Measurements from ENCODE around the gene POMGNT1. TPM values are rescaled to one million over a fixed set of nuclear protein-coding genes. Genes with fewer than 3 reads are reported as not detected.

POMGNT1 gene
- total RNA-seq, 4 donors from 2014 or later: 31.0 to 50.4 (median 38.2) TPM

DNA sequence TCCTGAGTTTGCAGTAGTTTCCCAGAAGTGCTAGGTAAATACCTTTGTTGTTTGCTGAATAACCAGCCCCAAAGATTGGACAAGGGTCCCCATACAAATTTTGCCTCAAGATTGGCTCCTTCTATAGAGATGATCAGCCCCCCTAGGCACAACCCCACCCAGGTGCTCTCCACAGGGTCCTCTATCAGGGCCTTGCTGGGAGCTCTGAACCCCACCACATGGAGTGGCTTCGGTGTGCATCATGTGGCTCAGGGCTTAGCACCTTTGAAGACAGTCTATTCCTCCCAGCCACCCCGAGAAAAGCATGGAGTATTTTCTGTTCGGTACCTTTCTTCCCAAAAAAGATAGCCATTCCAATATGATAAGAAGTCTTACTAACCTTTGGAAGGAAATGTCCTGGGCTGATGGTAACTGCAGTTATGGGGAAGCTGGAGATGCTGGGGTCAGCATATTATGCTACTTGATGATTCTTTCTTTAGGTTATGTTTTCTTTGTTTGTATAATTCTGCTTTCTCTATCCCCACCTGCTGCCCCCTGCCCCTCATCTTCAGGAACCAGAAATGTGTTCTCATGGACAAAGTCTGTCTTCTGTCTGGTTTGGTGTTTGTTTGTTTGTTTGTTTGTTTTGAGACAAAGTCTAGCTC, 28.3 kb downstream of the POMGNT1 start:
- H3K4me3 ChIP-seq: no peak overlapping the region
- H3K9me3 ChIP-seq: no peaks in the 10 kb centered on the region
- ATAC-seq: no peak
- WGBS, 2 donors (ENCODE audit: low coverage in 1 of 2): 83 to 90% methylated on average over 1 to 3 of the region's 3 CpGs
- H3K27me3 ChIP-seq: no peaks in the 10 kb centered on the region
- no peak for TF ChIP-seq POLR2A (IDR thresholded peaks at IDR 0.05)
- TF ChIP-seq, protein P1, sequence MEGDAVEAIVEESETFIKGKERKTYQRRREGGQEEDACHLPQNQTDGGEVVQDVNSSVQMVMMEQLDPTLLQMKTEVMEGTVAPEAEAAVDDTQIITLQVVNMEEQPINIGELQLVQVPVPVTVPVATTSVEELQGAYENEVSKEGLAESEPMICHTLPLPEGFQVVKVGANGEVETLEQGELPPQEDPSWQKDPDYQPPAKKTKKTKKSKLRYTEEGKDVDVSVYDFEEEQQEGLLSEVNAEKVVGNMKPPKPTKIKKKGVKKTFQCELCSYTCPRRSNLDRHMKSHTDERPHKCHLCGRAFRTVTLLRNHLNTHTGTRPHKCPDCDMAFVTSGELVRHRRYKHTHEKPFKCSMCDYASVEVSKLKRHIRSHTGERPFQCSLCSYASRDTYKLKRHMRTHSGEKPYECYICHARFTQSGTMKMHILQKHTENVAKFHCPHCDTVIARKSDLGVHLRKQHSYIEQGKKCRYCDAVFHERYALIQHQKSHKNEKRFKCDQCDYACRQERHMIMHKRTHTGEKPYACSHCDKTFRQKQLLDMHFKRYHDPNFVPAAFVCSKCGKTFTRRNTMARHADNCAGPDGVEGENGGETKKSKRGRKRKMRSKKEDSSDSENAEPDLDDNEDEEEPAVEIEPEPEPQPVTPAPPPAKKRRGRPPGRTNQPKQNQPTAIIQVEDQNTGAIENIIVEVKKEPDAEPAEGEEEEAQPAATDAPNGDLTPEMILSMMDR (IDR thresholded peaks at IDR 0.05): no peak
- TF ChIP-seq EP300 (IDR thresholded peaks at IDR 0.05): no peak
- TF ChIP-seq POLR2AphosphoS5 (IDR thresholded peaks at IDR 0.05): no peak
- peak overlapping the region in 1 of 4 donors; percentile 60 for H3K27ac ChIP-seq
- no peaks in the 10 kb centered on the region for H3K36me3 ChIP-seq
- peaks cover 4 to 57% (median 26%) of the 10 kb centered on the region in 3 donors for H3K4me1 ChIP-seq

DNA sequence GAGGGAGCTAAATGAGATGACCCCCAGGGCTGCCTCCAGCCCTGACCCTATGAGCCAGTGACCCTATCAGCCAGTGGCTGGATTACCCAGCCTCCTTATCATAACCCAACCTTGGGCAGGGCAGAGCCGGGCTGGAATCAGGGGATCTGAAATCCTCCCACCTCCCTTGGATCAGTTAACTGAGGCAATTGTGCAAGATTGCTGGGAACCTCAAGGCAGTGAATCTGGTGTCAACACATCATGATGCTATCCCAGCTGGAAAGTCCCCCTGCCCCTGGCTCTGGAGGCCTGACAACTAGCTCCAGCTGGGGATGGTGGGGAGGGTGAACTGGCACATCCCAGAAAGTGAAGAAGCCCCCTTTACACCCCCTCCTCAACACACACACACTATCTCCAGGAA, 29.8 kb downstream of the POMGNT1 start:
- H3K4me3 ChIP-seq: no peak overlapping the region
- H3K4me1 ChIP-seq: peaks cover 0 to 43% (median 12%) of the 10 kb centered on the region in 3 donors
- no CpG with 5 or more reads among the region's 1 CpG for WGBS, 2 donors (ENCODE audit: low coverage in 1 of 2)
- H3K27me3 ChIP-seq: no peaks in the 10 kb centered on the region
- TF ChIP-seq EP300 (IDR thresholded peaks at IDR 0.05): no peak
- TF ChIP-seq POLR2A (IDR thresholded peaks at IDR 0.05): no peak
- TF ChIP-seq, protein P1 (IDR thresholded peaks at IDR 0.05): no peak
- no peak for TF ChIP-seq POLR2AphosphoS5 (IDR thresholded peaks at IDR 0.05)
- no peak for ATAC-seq
- no peaks in the 10 kb centered on the region for H3K36me3 ChIP-seq
- no peak overlapping the region for H3K27ac ChIP-seq
- H3K9me3 ChIP-seq: no peaks in the 10 kb centered on the region

DNA sequence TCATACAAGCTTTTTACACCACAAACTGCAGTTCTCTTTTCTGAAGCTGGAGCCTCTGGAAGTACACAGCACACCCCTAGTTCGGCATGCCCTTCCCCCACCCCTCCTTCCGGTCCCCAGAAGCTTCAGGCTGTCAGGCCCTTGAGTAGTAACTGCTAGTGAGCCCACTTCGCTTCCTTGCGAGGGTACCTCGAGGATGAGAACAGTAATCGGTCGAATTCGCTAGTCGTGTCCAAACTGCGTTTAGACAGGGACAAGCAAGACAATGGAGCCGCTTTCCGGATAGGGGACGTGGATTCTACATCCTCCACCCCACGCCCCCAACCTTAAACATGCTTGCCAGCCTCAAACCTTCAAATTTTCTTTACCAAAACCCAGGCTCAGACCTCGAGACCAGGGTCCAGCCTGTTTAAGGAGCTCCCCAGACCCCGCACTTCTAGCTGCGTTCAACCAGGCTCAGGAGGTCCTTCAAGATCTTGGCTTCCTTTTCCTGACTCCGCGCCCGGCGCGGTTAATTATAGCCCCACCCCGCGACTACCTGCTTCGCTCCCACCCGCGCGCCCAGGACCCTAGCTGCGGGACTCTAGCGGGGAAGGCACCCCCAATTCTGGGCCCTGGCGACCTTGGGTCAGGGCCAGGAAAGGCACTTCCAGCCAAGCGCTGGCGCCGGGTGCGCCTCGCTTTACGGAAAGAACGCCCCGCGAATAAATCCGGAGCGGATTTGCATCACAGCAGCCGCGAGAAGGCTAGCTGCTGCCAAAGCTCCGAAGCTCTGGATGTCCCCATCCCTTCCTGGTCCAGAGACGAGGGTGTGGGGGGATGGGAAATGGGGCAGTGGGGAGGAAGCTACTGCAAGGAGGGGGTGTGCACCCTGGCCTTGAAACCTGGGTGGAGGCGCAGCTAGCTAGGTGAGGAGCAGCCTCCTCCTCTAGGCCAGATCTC, 31.4 kb downstream of the POMGNT1 start:
- Histone ChIP-seq H3K36me3 (no peaks in the 10 kb centered on the region), H3K9me3 (no peaks in the 10 kb centered on the region), H3K4me1 (peaks cover 0 to 28% (median 8%) of the 10 kb centered on the region in 3 donors), H3K4me3 (peak overlapping the region; percentile 20 to 51), H3K27ac (peak overlapping the region in 3 of 4 donors; percentile 63 to 79 (median 68)), H3K27me3 (no peaks in the 10 kb centered on the region)
- TF ChIP-seq EP300 (IDR thresholded peaks at IDR 0.05): no peak
- TF ChIP-seq, protein P1 (IDR thresholded peaks at IDR 0.05): no peak
- no peak for TF ChIP-seq POLR2A (IDR thresholded peaks at IDR 0.05)
- peak; percentile 42 for TF ChIP-seq POLR2AphosphoS5 (IDR thresholded peaks at IDR 0.05)
- WGBS, 2 donors (ENCODE audit: low coverage in 1 of 2): 9 to 16% methylated on average over 7 to 19 of the region's 47 CpGs
- ATAC-seq: peak; percentile 81

DNA sequence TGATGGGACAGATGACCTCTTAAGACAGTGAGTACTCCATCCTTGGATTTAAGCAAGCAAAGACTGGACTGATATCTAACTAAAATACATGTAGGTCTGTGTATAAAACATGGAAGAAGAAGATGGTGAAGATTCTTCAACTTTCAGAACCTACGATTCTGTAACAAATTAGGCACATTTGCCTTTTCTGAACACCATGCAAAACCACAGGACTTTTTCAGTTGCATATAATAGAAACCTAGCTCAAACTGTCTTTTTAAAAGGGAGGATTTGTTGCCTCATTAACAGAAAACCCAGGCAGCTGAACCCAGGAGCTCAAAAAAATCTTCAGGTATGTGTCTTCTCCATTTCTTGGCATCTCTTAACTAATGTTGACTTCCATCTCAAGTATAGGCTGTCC, 38.0 kb downstream of the POMGNT1 start:
- no peak overlapping the region for H3K4me3 ChIP-seq
- no peaks in the 10 kb centered on the region for H3K27me3 ChIP-seq
- WGBS, 2 donors (ENCODE audit: low coverage in 1 of 2): 89 to 92% methylated on average over 1 of the region's 1 CpG
- no peaks in the 10 kb centered on the region for H3K9me3 ChIP-seq
- TF ChIP-seq POLR2A (IDR thresholded peaks at IDR 0.05): no peak
- no peak for TF ChIP-seq POLR2AphosphoS5 (IDR thresholded peaks at IDR 0.05)
- TF ChIP-seq, protein P1 (IDR thresholded peaks at IDR 0.05): no peak
- TF ChIP-seq EP300 (IDR thresholded peaks at IDR 0.05): no peak
- no peaks in the 10 kb centered on the region for H3K36me3 ChIP-seq
- no peaks in the 10 kb centered on the region for H3K4me1 ChIP-seq
- ATAC-seq: no peak
- no peak overlapping the region for H3K27ac ChIP-seq
